IMR-90 (cell line): ENCODE results near the gene DUSP7. TPM values are rescaled to one million over a fixed set of nuclear protein-coding genes. Genes with fewer than 3 reads are reported as not detected.

Experiments used
- ATAC-seq: fragments of 200-7000 bp; cut with Tn5 transposase; 2 replicates; pipeline ENCODE4 v1.9.1; 2020; ENCODE audit warnings: low read depth, mild to moderate bottlenecking, moderate library complexity
- BruUV-seq: library from RNA; stranded (reverse); fragments of 400-500 nt; replicated peaks from 2 replicates; lab custom pipeline; 2021; lab: Mats Ljungman, UMichigan
- CTCF ChIA-PET: fragments of 300-600 bp; formaldehyde crosslinking; extraction: SDS; loops from one replicate; lab custom pipeline; 2021; ENCODE audit warnings: antibody characterized with exemption; lab: Yijun Ruan, JAX
- POLR2A ChIA-PET: fragments of 300-600 bp; sonication (Branson Sonifier 250); formaldehyde crosslinking; loops from one replicate; lab custom pipeline; 2022; ENCODE audit warnings: antibody characterized with exemption; ENCODE audit not compliant: unreplicated experiment; lab: Charles Lee
- DNase-seq: peaks from one replicate; pipeline ENCODE4 v3.0.0; 2013
- H2AFZ ChIP-seq: replicated peaks from 2 replicates; pipeline ENCODE3; 2013; ENCODE audit warnings: low read length, mild to moderate bottlenecking; ENCODE audit not compliant: poor library complexity
- H2AK5ac ChIP-seq: 2 replicates; pipeline ENCODE4 v1.6.1; 2013; ENCODE audit warnings: low read depth, low read length, inconsistent platforms
- H2AK9ac ChIP-seq: replicated peaks from 2 replicates; pipeline ENCODE3; 2013; ENCODE audit warnings: mild to moderate bottlenecking, low read depth, low read length, moderate library complexity; ENCODE audit not compliant: poor library complexity
- H2BK120ac ChIP-seq: 2 replicates; pipeline ENCODE4 v1.6.1; 2013; ENCODE audit warnings: low read depth, low read length, inconsistent platforms
- H2BK15ac ChIP-seq: 3 replicates; pipeline ENCODE4 v1.6.1; 2013; ENCODE audit warnings: low read depth, low read length, inconsistent platforms
- H2BK20ac ChIP-seq: 2 replicates; pipeline ENCODE4 v1.6.1; 2013; ENCODE audit warnings: low read depth, mild to moderate bottlenecking, inconsistent platforms, low read length, moderate library complexity
- H2BK5ac ChIP-seq: 2 replicates; pipeline ENCODE4 v1.6.1; 2013; ENCODE audit warnings: mild to moderate bottlenecking, low read depth, low read length, inconsistent platforms; ENCODE audit not compliant: poor library complexity, severe bottlenecking
- H3K14ac ChIP-seq: replicated peaks from 2 replicates; pipeline ENCODE4 v1.6.1; 2013; ENCODE audit warnings: low read depth, low read length, inconsistent platforms
- H3K18ac ChIP-seq: 2 replicates; pipeline ENCODE4 v1.6.1; 2013; ENCODE audit warnings: low read depth, low read length, control low read depth
- H3K23ac ChIP-seq: 2 replicates; pipeline ENCODE4 v1.6.1; 2013; ENCODE audit warnings: low read depth, low read length, inconsistent platforms
- H3K27ac ChIP-seq: 2 replicates; pipeline ENCODE4 v1.5.1; 2013; ENCODE audit warnings: mild to moderate bottlenecking, control low read depth, low read length; ENCODE audit not compliant: insufficient read depth
- H3K27me3 ChIP-seq: 2 replicates; pipeline ENCODE4 v1.6.1; 2013; ENCODE audit warnings: low read length; ENCODE audit not compliant: control insufficient read depth, insufficient read depth
- H3K36me3 ChIP-seq: 2 replicates; pipeline ENCODE4 v1.6.1; 2013; ENCODE audit warnings: low read length, mixed read lengths; ENCODE audit not compliant: control insufficient read depth, insufficient read depth
- H3K4ac ChIP-seq: 2 replicates; pipeline ENCODE4 v1.6.1; 2013; ENCODE audit warnings: low read depth, low read length, inconsistent platforms
- H3K4me1 ChIP-seq: 2 replicates; pipeline ENCODE4 v1.6.1; 2013; ENCODE audit warnings: low read length, mixed read lengths; ENCODE audit not compliant: control insufficient read depth, insufficient read depth
- H3K4me2 ChIP-seq: 2 replicates; pipeline ENCODE4 v1.6.1; 2013; ENCODE audit warnings: low read depth, mild to moderate bottlenecking, control low read depth, low read length, moderate library complexity
- H3K4me3 ChIP-seq: 2 replicates; pipeline ENCODE4 v1.5.1; 2013; ENCODE audit warnings: low read depth, mild to moderate bottlenecking, control low read depth, low read length, moderate library complexity; ENCODE audit not compliant: insufficient read depth
- H3K56ac ChIP-seq: 2 replicates; pipeline ENCODE4 v1.6.1; 2013; ENCODE audit warnings: low read length, inconsistent platforms; ENCODE audit not compliant: insufficient read depth; ENCODE audit errors: extremely low read depth
- H3K79me1 ChIP-seq, 2 experiments: 2 replicates each; pipeline ENCODE4 v1.6.1; 2013; ENCODE audit warnings: low read length in 2 of 2, inconsistent platforms in 1 of 2, low read depth in 1 of 2
- H3K9ac ChIP-seq: 2 replicates; pipeline ENCODE4 v1.6.1; 2013; ENCODE audit warnings: low read depth, low read length, control low read depth
- H3K9me1 ChIP-seq: 2 replicates; pipeline ENCODE4 v1.6.1; 2013; ENCODE audit warnings: low read length, inconsistent platforms; ENCODE audit not compliant: insufficient read depth
- H3K9me3 ChIP-seq: 2 replicates; pipeline ENCODE4 v1.6.1; 2013; ENCODE audit warnings: low read length; ENCODE audit not compliant: control insufficient read depth, insufficient read depth
- H4K20me1 ChIP-seq: 2 replicates; pipeline ENCODE4 v1.6.1; 2013; ENCODE audit warnings: low read length, inconsistent platforms; ENCODE audit not compliant: insufficient read depth
- H4K5ac ChIP-seq: 2 replicates; pipeline ENCODE4 v1.6.1; 2013; ENCODE audit warnings: mild to moderate bottlenecking, low read depth, low read length, control low read depth
- H4K8ac ChIP-seq, 2 experiments: 2 replicates each; pipeline ENCODE4 v1.6.1; 2013; ENCODE audit warnings: low read depth in 2 of 2, low read length in 2 of 2, control low read depth in 1 of 2, inconsistent platforms in 1 of 2
- H4K91ac ChIP-seq: 2 replicates; pipeline ENCODE4 v1.6.1; 2013; ENCODE audit warnings: low read depth, low read length, inconsistent platforms; ENCODE audit not compliant: insufficient read depth
- MXI1 ChIP-seq: IDR thresholded peaks from 2 replicates; pipeline ENCODE4 v1.6.1; 2012; ENCODE audit warnings: low read depth, mild to moderate bottlenecking, low read length, moderate library complexity, borderline replicate concordance
- WGBS, 2 experiments: methylation state at CpG; one replicate each; pipeline versions ENCODE4 v1.1.5 to v1.1.7; 2013; ENCODE audit warnings: missing lambda C conversion rate in 2 of 2; ENCODE audit not compliant: insufficient read length in 1 of 2; ENCODE audit errors: extremely low coverage in 2 of 2; 5-methylcytosine and 5-hydroxymethylcytosine counted together
- dilution Hi-C: fragments of 300-500 bp; cut with HindIII; formaldehyde crosslinking; loops from one replicate; pipeline ENCODE4 v1.14.3; 2018; ENCODE audit warnings: low sequenced_read_pairs; ENCODE audit not compliant: unreplicated experiment
- in situ Hi-C: fragments of 300-500 bp; cut with MboI; formaldehyde crosslinking; loops from 3 replicates; pipeline ENCODE4 v1.14.3; 2019; ENCODE audit warnings: low sequenced_read_pairs, inconsistent platforms, mixed read lengths
- intact Hi-C: fragments of 100-400 bp; cut with micrococcal nuclease; formaldehyde crosslinking; loops from 2 replicates; pipeline ENCODE4 v1.10.0; 2022
- polyA plus RNA-seq, 3 experiments: library from polyadenylated mRNA; depleted of rRNA; stranded (reverse); fragments of >200 nt; gene quantifications; 2 replicates each; pipeline ENCODE4 v1.2.3, GENCODE V29; 2012; ENCODE audit warnings: low replicate concordance in 1 of 3
- total RNA-seq: library from RNA; depleted of rRNA; stranded (reverse); fragments of >200 nt; gene quantifications from 2 replicates; pipeline ENCODE4 v1.2.3, GENCODE V29; 2012

DUSP7 gene
- total and polyA plus RNA-seq, 2 of the 4 experiments (the other 2 are of a cell fraction) = 9.3 to 24.0 TPM

- Histone ChIP-seq H4K20me1 (no peaks in the 10 kb centered on the region), H3K36me3 (no peaks in the 10 kb centered on the region), H4K5ac (no peak overlapping the region), H3K27me3 (no peaks in the 10 kb centered on the region; the same call in 1 of the 2 replicates), H2BK5ac (no peak overlapping the region), H4K91ac (no peak overlapping the region), H3K9ac (no peak overlapping the region), H3K14ac (no peak overlapping the region), H2AK9ac (no peak overlapping the region), H2BK120ac (no peak overlapping the region), H3K4me1 (no peaks in the 10 kb centered on the region), H2AFZ (peak overlapping the region; percentile 52), H3K27ac (no peak overlapping the region), H2BK15ac (no peak overlapping the region), H2BK20ac (no peak overlapping the region), H4K8ac (no peak overlapping the region), H3K56ac (no peak overlapping the region), H3K9me3 (no peaks in the 10 kb centered on the region), H3K4me3 (no peak overlapping the region), H3K18ac (no peak overlapping the region), H3K4ac (no peak overlapping the region), H3K79me1 (no peaks in the 10 kb centered on the region), H3K23ac (no peak overlapping the region), H3K9me1 (no peaks in the 10 kb centered on the region), H3K4me2 (no peak overlapping the region), H2AK5ac (no peak overlapping the region)
- no peak for TF ChIP-seq MXI1
- ChIA-PET CTCF (interaction anchor here (0.6 kb wide), 1 partner anchor 95 kb away, joined by 3 read pairs; no protein-coding TSS in a partner anchor), POLR2A (no interaction called here)
- ATAC-seq = peak; percentile 54
- peak; percentile 23 for DNase-seq
- 91% methylated on average over 6 of the region's 12 CpGs; no CpG with 5 or more reads in 1 of the 2 experiments for WGBS, 2 experiments
- dilution Hi-C loops = no loop called here
- no TSS peak for BruUV-seq
- intact Hi-C loops = no loop called here
- in situ Hi-C loops = no loop called here
Measured at GRCh38 chr3:52028572-52028971, 27.8 kb downstream of the DUSP7 start.
